Fibroblast of villous mesenchyme (primary cell): ENCODE measurements around the gene C12orf75. TPM values are rescaled to one million over a fixed set of nuclear protein-coding genes. Genes with fewer than 3 reads are reported as not detected.

Source experiments
- DNase-seq: peaks from one replicate; pipeline ENCODE4 v3.0.0-alpha.2; 2010; ENCODE audit warnings: low read depth
- H3K4me3 ChIP-seq: 2 replicates; pipeline ENCODE4 v1.5.1; 2011; ENCODE audit warnings: low read depth, mild to moderate bottlenecking, low read length
- CTCF ChIP-seq: IDR thresholded peaks from 2 replicates; pipeline ENCODE4 v1.5.1; 2012; ENCODE audit warnings: low read depth, mild to moderate bottlenecking, low read length; ENCODE audit not compliant: insufficient read depth
- total RNA-seq: library from RNA; depleted of rRNA; stranded (reverse); fragments of >200 nt; gene quantifications from 2 replicates; pipeline ENCODE4 v1.2.3, GENCODE V29; 2012

The C12orf75 gene
- total RNA-seq, 1 donor, result 302 TPM

- TF ChIP-seq CTCF, result no peak
- no peak for DNase-seq
- H3K4me3 ChIP-seq, result no peak overlapping the region
These were observed 46.6 kb downstream of the C12orf75 start for GRCh38 chr12:105377077-105377476.

- no peak overlapping the region for H3K4me3 ChIP-seq
- TF ChIP-seq CTCF, result peak; percentile 21
- no peak for DNase-seq
These were observed 48.4 kb downstream of the C12orf75 start for GRCh38 chr12:105378911-105379310.

- peak; percentile 74 for DNase-seq
- peak overlapping the region; percentile 58 for H3K4me3 ChIP-seq
- TF ChIP-seq CTCF, result peak; percentile 72
These were observed 52.5 kb downstream of the C12orf75 start for GRCh38 chr12:105382771-105383622.

- DNase-seq, result no peak
- H3K4me3 ChIP-seq, result no peak overlapping the region
- TF ChIP-seq CTCF, result no peak
These were observed 53.7 kb downstream of the C12orf75 start for GRCh38 chr12:105384220-105384619.

GRCh38 chr12:105384916-105385535 is 54.5 kb downstream of the C12orf75 start:
- peak; percentile 19 for DNase-seq
- no peak for TF ChIP-seq CTCF
- H3K4me3 ChIP-seq, result no peak overlapping the region

GRCh38 chr12:105386431-105386830 is 55.9 kb downstream of the C12orf75 start:
- DNase-seq, result no peak
- TF ChIP-seq CTCF, result no peak
- no peak overlapping the region for H3K4me3 ChIP-seq
